Esophagus muscularis mucosa (tissue), 4 donors: ENCODE measurements around the gene MAP3K4. TPM values are rescaled to one million over a fixed set of nuclear protein-coding genes. Genes with fewer than 3 reads are reported as not detected.

Source experiments
- DNase-seq: peaks from one replicate; pipeline ENCODE4 v3.0.0-alpha.2; 2017; ENCODE audit errors: extremely low spot score
- H3K27ac ChIP-seq, 4 donors: fragments of 200-600 bp; sonication (generic); replicated peaks in 1 of 4; 1 replicate in 3 of 4; 2 replicates in 1 of 4; pipeline ENCODE4 v1.5.1; 2016 to 2019; ENCODE audit warnings: mild to moderate bottlenecking in 1 of 4
- H3K27me3 ChIP-seq, 4 donors: fragments of 200-600 bp; sonication (generic); one replicate each; pipeline versions ENCODE4 v1.5.1 to v1.6.0; 2016 to 2019
- H3K36me3 ChIP-seq, 4 donors: fragments of 200-600 bp; sonication (generic); one replicate each; pipeline ENCODE4 v1.5.1; 2016 to 2019
- H3K4me1 ChIP-seq, 4 donors: fragments of 200-600 bp; sonication (generic); one replicate each; pipeline ENCODE4 v1.5.1; 2016 to 2019
- H3K4me3 ChIP-seq, 4 donors: fragments of 200-600 bp; sonication (generic); 1 replicate in 2 of 4; 2 replicates in 2 of 4; pipeline ENCODE4 v1.5.1; 2016 to 2019; ENCODE audit warnings: mild to moderate bottlenecking in 4 of 4, moderate library complexity in 1 of 4
- H3K9me3 ChIP-seq, 4 donors: fragments of 200-600 bp; sonication (generic); 1 replicate in 3 of 4; 2 replicates in 1 of 4; pipeline ENCODE4 v1.5.1; 2016 to 2019
- EP300 ChIP-seq: sonication (generic); formaldehyde crosslinking; IDR thresholded peaks from one replicate; pipeline ENCODE4 v1.6.1; 2017; ENCODE audit warnings: antibody characterized with exemption
- POLR2A ChIP-seq: fragments of 450-650 bp; IDR thresholded peaks from one replicate; pipeline ENCODE4 v1.6.1; 2017; ENCODE audit warnings: antibody characterized with exemption, moderate library complexity, mild to moderate bottlenecking, low read depth
- POLR2AphosphoS5 ChIP-seq, 2 donors: sonication (generic); formaldehyde crosslinking; IDR thresholded peaks; one replicate each; pipeline ENCODE4 v1.6.1; 2017; ENCODE audit warnings: antibody characterized with exemption in 2 of 2
- WGBS: methylation state at CpG from one replicate; pipeline ENCODE4 v1.1.5; 2018; 5-methylcytosine and 5-hydroxymethylcytosine counted together
- intact Hi-C: fragments of 100-400 bp; cut with DNase I; formaldehyde crosslinking; loops from one replicate; pipeline ENCODE4 v1.15.1; 2023
- total RNA-seq, 4 donors: library from RNA; depleted of rRNA; stranded (reverse); fragments of >200 nt; gene quantifications; one replicate each; pipeline versions ENCODE4 v1.1.0 to v1.2.1, GENCODE V29; 2016
- TF ChIP-seq, protein P1 (sequence below), 3 experiments: fragments of 200-600 bp in 2 of 3; fragments of 450-650 bp in 1 of 3; sonication (generic) in 2 of 3; IDR thresholded peaks; one replicate each; pipeline ENCODE4 v1.5.1; 2017 to 2019; ENCODE audit warnings: antibody characterized with exemption in 3 of 3, mild to moderate bottlenecking in 2 of 3, moderate library complexity in 1 of 3

The MAP3K4 gene
- total RNA-seq, 4 donors from 2014 or later, result 17.9 to 22.8 (median 21.5) TPM

DNA sequence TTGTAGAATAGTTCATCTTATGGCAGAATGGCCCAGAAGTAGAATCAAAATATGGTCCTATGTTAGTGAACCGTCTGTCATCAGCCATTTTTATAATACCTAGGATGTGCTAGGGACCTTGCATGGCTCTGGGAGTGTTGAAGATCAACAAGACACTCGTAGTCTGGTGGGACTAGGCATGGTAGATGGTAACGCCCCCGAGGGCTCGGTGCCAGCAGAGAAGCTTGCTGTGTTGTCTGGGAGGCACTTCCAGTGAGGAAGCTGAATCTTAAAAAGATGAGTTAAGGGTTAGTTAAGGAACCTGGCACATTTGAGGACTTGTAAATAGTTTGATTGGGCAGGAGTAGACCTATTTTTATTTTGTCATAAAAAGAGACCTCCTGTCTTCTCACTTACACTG lies 82.4 kb downstream of the MAP3K4 start:
- TF ChIP-seq EP300 (no peak), POLR2AphosphoS5 (IDR thresholded peaks at IDR 0.05) (no peak), POLR2A (no peak)
- TF ChIP-seq, protein P1, sequence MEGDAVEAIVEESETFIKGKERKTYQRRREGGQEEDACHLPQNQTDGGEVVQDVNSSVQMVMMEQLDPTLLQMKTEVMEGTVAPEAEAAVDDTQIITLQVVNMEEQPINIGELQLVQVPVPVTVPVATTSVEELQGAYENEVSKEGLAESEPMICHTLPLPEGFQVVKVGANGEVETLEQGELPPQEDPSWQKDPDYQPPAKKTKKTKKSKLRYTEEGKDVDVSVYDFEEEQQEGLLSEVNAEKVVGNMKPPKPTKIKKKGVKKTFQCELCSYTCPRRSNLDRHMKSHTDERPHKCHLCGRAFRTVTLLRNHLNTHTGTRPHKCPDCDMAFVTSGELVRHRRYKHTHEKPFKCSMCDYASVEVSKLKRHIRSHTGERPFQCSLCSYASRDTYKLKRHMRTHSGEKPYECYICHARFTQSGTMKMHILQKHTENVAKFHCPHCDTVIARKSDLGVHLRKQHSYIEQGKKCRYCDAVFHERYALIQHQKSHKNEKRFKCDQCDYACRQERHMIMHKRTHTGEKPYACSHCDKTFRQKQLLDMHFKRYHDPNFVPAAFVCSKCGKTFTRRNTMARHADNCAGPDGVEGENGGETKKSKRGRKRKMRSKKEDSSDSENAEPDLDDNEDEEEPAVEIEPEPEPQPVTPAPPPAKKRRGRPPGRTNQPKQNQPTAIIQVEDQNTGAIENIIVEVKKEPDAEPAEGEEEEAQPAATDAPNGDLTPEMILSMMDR (IDR thresholded peaks at IDR 0.05), result no peak
- Histone ChIP-seq H3K27ac (no peak overlapping the region), H3K4me3 (no peak overlapping the region), H3K9me3 (no peaks in the 10 kb centered on the region), H3K4me1 (peaks cover 0 to 4% (median 0%) of the 10 kb centered on the region in 4 donors), H3K27me3 (no peaks in the 10 kb centered on the region), H3K36me3 (peaks cover 0 to 74% (median 43%) of the 10 kb centered on the region in 4 donors)
- WGBS, result 65% methylated on average over 4 of the region's 5 CpGs
- intact Hi-C loops, result no loop called here
- no peak for DNase-seq

DNA sequence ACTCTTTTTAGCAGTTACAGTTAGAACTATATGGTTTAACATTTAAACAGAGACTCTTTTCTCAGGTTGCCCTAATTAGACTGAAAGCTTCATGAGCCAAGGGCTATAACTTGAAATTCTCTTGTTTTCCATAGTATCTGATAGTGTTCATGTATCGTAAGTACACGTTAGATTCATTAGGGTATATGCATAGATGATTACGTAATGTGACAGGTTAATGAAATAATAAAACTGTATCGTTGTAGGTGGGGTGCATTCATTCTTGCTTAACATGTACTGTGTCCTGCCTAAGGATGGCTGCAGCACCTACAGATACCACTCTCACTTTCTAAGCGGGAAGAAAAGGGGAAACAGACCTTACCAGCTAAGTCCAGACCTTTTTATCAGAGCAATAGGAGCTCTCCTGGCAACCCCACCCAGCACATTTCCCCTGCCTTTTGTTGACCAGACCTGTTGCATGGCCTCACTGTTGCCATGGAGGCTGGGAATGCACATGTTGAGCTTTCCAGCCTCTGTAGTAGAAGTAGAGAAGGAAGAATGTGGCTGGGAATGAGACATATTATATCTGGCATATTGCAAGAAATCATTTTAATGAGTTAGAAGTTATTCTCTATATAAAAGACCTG lies 83.0 kb downstream of the MAP3K4 start:
- TF ChIP-seq, protein P1 (IDR thresholded peaks at IDR 0.05), result no peak
- TF ChIP-seq POLR2A (no peak), POLR2AphosphoS5 (IDR thresholded peaks at IDR 0.05) (no peak), EP300 (no peak)
- no peaks in the 10 kb centered on the region for H3K27me3 ChIP-seq
- intact Hi-C loops, result no loop called here
- H3K36me3 ChIP-seq, result peaks cover 0 to 81% (median 49%) of the 10 kb centered on the region in 4 donors
- no peak overlapping the region for H3K4me3 ChIP-seq
- H3K4me1 ChIP-seq, result peaks cover 0 to 4% (median 0%) of the 10 kb centered on the region in 4 donors
- no peaks in the 10 kb centered on the region for H3K9me3 ChIP-seq
- no peak for DNase-seq
- 94% methylated on average over 5 of the region's 5 CpGs for WGBS
- no peak overlapping the region for H3K27ac ChIP-seq

DNA sequence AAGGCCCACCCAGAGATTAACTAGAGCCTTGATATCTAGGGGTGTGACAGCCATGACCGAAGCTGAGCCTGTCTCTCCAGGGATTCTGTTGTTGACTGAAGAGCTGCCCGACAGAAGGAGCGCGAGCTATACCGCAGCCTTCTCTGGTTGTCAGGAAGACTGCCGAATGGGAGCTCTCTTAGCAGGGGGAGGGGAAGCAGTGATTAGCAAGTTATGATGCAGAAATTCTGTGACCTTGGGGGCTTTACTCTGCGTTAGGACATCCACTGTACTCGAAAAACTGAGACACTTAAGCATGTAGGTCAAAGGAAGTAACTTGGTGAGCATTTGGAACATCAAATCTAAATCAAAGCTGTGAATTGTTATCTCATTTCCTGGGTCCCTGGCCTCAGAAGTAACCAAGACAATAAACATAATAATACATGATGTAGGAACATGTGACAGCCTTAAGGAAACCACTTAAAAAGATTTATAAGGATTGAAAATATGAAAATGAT lies 84.7 kb downstream of the MAP3K4 start:
- no peak for TF ChIP-seq POLR2AphosphoS5 (IDR thresholded peaks at IDR 0.05)
- no peaks in the 10 kb centered on the region for H3K27me3 ChIP-seq
- H3K4me3 ChIP-seq, result no peak overlapping the region
- H3K4me1 ChIP-seq, result peaks cover 0 to 4% (median 0%) of the 10 kb centered on the region in 4 donors
- H3K36me3 ChIP-seq, result peaks cover 0 to 88% (median 62%) of the 10 kb centered on the region in 4 donors
- H3K27ac ChIP-seq, result no peak overlapping the region
- 81% methylated on average over 8 of the region's 8 CpGs for WGBS
- no peak for DNase-seq
- H3K9me3 ChIP-seq, result no peaks in the 10 kb centered on the region
- intact Hi-C loops, result no loop called here

DNA sequence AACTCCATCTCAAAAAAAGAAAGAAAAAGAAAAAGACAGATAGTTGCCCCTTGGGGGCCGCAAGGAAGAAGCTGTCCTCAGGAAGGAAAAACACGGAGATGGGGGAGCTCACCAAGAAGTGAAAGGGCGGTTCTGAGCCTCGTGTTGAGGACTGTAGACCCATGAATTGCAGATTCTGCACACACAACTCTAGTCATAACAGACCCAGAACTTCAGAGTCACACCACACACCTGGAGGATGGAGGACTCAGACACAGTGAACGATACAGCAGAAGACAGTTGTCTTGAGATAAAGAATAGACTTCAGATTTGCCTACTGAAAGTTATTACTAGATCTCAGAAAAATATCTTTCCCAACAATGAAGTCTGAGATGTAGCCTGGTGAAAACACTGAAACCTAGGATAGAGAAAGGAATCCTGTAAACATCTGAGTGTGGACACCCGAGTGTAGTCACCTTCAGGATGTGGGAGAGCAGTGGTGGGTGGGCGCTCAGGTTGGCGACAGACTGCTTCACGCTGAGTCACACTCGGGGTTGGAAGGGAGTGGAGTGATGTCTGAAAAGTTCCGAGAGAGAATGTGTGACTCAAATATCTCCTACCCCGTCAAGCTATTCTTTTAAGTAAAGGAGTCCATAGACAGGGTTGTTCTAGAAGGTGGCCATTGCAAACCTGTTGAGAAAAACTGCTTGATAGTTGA lies 88.1 kb downstream of the MAP3K4 start:
- intact Hi-C loops, result loop anchor here (10.0 kb wide), 1 partner anchor 145 kb away; no protein-coding TSS in a partner anchor
- no peak for DNase-seq

More for the DNA sequence above, 88.1 kb downstream of the MAP3K4 start:
- TF ChIP-seq POLR2A, result no peak
- TF ChIP-seq, protein P1 (IDR thresholded peaks at IDR 0.05), result no peak
- no peak for TF ChIP-seq POLR2AphosphoS5 (IDR thresholded peaks at IDR 0.05)
- no peak for TF ChIP-seq EP300
- no peaks in the 10 kb centered on the region for H3K27me3 ChIP-seq
- H3K4me1 ChIP-seq, result no peaks in the 10 kb centered on the region
- no peak overlapping the region for H3K4me3 ChIP-seq
- WGBS, result 91% methylated on average over 11 of the region's 12 CpGs
- H3K9me3 ChIP-seq, result no peaks in the 10 kb centered on the region
- no peak overlapping the region for H3K27ac ChIP-seq
- peaks cover 24 to 95% (median 81%) of the 10 kb centered on the region in 4 donors for H3K36me3 ChIP-seq
